OCI-LY7 (cell line): ENCODE data around the gene FLNB. TPM values are rescaled to one million over a fixed set of nuclear protein-coding genes. Genes with fewer than 3 reads are reported as not detected.

Experiments used
- BruUV-seq: library from RNA; stranded (reverse); fragments of 400-500 nt; replicated peaks from 2 replicates; lab custom pipeline; 2021; lab: Mats Ljungman, UMichigan
- CTCF ChIA-PET: fragments of 300-600 bp; sonication (Branson Sonifier 250); formaldehyde crosslinking; loops from one replicate; lab custom pipeline; 2022; ENCODE audit warnings: antibody characterized with exemption; ENCODE audit not compliant: unreplicated experiment; lab: Charles Lee
- POLR2A ChIA-PET: fragments of 300-600 bp; sonication (Branson Sonifier 250); formaldehyde crosslinking; loops from one replicate; lab custom pipeline; 2022; ENCODE audit warnings: antibody characterized with exemption; lab: Charles Lee
- DNase-seq: peaks from one replicate; pipeline ENCODE4 v3.0.0-alpha.2; 2015; ENCODE audit warnings: low spot score
- H2AFZ ChIP-seq: fragments of 200-600 bp; sonication (generic), shearing (Covaris generic); 2 replicates; pipeline ENCODE4 v1.6.1; 2014; ENCODE audit warnings: mild to moderate bottlenecking, antibody characterized with exemption, low read length, moderate library complexity
- H3K27ac ChIP-seq: fragments of 200-600 bp; sonication (generic); 2 replicates; pipeline ENCODE4 v1.5.1; 2014; ENCODE audit warnings: mixed run types, low read depth, mild to moderate bottlenecking, moderate library complexity, low read length, inconsistent platforms; ENCODE audit not compliant: poor library complexity, severe bottlenecking
- H3K36me3 ChIP-seq: fragments of 200-600 bp; sonication (generic); 2 replicates; pipeline ENCODE4 v1.6.1; 2014; ENCODE audit warnings: mild to moderate bottlenecking, antibody characterized with exemption, low read length, moderate library complexity, mixed read lengths; ENCODE audit not compliant: insufficient read depth
- H3K4me1 ChIP-seq: fragments of 200-600 bp; sonication (generic); 2 replicates; pipeline ENCODE4 v1.5.1; 2014; ENCODE audit warnings: mild to moderate bottlenecking, low read length; ENCODE audit not compliant: insufficient read depth, poor library complexity, severe bottlenecking
- H3K4me2 ChIP-seq: fragments of 200-600 bp; sonication (generic); 2 replicates; pipeline ENCODE4 v1.6.1; 2014; ENCODE audit warnings: mild to moderate bottlenecking, low read length
- H3K4me3 ChIP-seq: fragments of 200-600 bp; sonication (generic); 2 replicates; pipeline ENCODE4 v1.5.1; 2014; ENCODE audit warnings: mild to moderate bottlenecking, low read depth, low read length; ENCODE audit not compliant: poor library complexity, severe bottlenecking
- H3K79me2 ChIP-seq: fragments of 200-600 bp; sonication (generic); 2 replicates; pipeline ENCODE4 v1.6.1; 2016; ENCODE audit warnings: low read depth, mild to moderate bottlenecking, low read length, moderate library complexity, mixed read lengths; ENCODE audit not compliant: insufficient read depth
- H3K9me2 ChIP-seq: fragments of 200-600 bp; sonication (generic); 2 replicates; pipeline ENCODE4 v1.6.1; 2016; ENCODE audit warnings: mild to moderate bottlenecking, low read length, mixed read lengths; ENCODE audit not compliant: insufficient read depth
- H3K9me3 ChIP-seq: fragments of 200-600 bp; sonication (generic); 2 replicates; pipeline ENCODE4 v1.6.1; 2014; ENCODE audit warnings: mild to moderate bottlenecking, mixed run types, low read length, mixed read lengths
- H4K20me1 ChIP-seq: fragments of 200-600 bp; sonication (generic); 2 replicates; pipeline ENCODE4 v1.6.1; 2014; ENCODE audit warnings: mild to moderate bottlenecking, antibody characterized with exemption, low read length, moderate library complexity, mixed read lengths; ENCODE audit not compliant: insufficient read depth
- EZH2phosphoT487 ChIP-seq: fragments of 200-600 bp; sonication (generic); IDR thresholded peaks from 2 replicates; pipeline ENCODE4 v1.6.1; 2018; ENCODE audit warnings: low read depth, borderline replicate concordance, mild to moderate bottlenecking, mixed run types, antibody characterized with exemption, low read length, moderate library complexity, mixed read lengths
- intact Hi-C: fragments of 100-400 bp; cut with micrococcal nuclease; formaldehyde crosslinking; loops from one replicate; pipeline ENCODE4 v1.10.0; 2022; ENCODE audit not compliant: unreplicated experiment
- total RNA-seq, 2 experiments: library from RNA; depleted of rRNA in 1 of 2; stranded (reverse); fragments of >200 nt in 1 of 2; shearing (Covaris generic) in 1 of 2; gene quantifications; 2 replicates each; pipeline ENCODE4 v1.2.3, GENCODE V29; 2014 to 2022
- TF ChIP-seq, protein P1 (sequence below): fragments of 200-600 bp; sonication (generic); conservative IDR thresholded peaks from 2 replicates; pipeline ENCODE4 v1.5.1; 2014; ENCODE audit warnings: mild to moderate bottlenecking, antibody characterized with exemption, low read length, moderate library complexity, mixed read lengths

FLNB gene
- total RNA-seq, 2 experiments from 2014 or later: 29.9 to 39.1 TPM

GRCh38 chr3:58161435-58162398, 153.5 kb downstream of the FLNB start:
- BruUV-seq: no TSS peak
- peaks cover 8% of the 10 kb centered on the region; the same call in 1 of the 2 replicates for H3K36me3 ChIP-seq
- H3K9me3 ChIP-seq: no peaks in the 10 kb centered on the region
- intact Hi-C loops: no loop called here
- no peak overlapping the region for H2AFZ ChIP-seq
- no peak overlapping the region for H3K4me3 ChIP-seq
- ChIA-PET POLR2A (interaction anchor here (0.5 kb wide), 1 partner anchor 26 kb away, joined by 3 read pairs; no protein-coding TSS in a partner anchor), CTCF (no interaction called here)
- TF ChIP-seq EZH2phosphoT487: no peak
- TF ChIP-seq, protein P1, sequence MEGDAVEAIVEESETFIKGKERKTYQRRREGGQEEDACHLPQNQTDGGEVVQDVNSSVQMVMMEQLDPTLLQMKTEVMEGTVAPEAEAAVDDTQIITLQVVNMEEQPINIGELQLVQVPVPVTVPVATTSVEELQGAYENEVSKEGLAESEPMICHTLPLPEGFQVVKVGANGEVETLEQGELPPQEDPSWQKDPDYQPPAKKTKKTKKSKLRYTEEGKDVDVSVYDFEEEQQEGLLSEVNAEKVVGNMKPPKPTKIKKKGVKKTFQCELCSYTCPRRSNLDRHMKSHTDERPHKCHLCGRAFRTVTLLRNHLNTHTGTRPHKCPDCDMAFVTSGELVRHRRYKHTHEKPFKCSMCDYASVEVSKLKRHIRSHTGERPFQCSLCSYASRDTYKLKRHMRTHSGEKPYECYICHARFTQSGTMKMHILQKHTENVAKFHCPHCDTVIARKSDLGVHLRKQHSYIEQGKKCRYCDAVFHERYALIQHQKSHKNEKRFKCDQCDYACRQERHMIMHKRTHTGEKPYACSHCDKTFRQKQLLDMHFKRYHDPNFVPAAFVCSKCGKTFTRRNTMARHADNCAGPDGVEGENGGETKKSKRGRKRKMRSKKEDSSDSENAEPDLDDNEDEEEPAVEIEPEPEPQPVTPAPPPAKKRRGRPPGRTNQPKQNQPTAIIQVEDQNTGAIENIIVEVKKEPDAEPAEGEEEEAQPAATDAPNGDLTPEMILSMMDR: no peak
- no peak overlapping the region for H3K27ac ChIP-seq
- H3K4me2 ChIP-seq: no peak overlapping the region
- no peaks in the 10 kb centered on the region for H3K4me1 ChIP-seq
- DNase-seq: no peak
- H3K9me2 ChIP-seq: no peaks in the 10 kb centered on the region
- H3K79me2 ChIP-seq: no peaks in the 10 kb centered on the region
- H4K20me1 ChIP-seq: no peaks in the 10 kb centered on the region

DNA sequence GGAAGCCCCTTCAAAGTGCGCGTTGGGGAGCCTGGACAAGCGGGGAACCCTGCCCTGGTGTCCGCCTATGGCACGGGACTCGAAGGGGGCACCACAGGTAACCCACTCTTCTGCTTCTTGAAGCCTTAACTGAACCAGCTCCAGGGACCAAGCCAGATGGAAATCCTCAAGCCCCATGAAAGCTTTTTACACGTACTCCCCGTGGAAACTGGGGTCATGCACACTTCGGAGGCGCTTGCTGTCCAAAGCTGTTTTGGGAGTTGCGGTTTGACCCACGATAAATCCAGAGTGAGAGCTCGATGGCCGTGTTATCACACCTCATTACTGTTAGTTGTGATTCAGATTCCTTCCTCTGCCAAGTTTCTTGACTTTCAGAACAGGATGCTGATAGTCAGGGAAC, 155.0 kb downstream of the FLNB start:
- no peak for DNase-seq

More for the DNA sequence above, 155.0 kb downstream of the FLNB start:
- no peaks in the 10 kb centered on the region for H4K20me1 ChIP-seq
- peaks cover 8% of the 10 kb centered on the region; the same call in 1 of the 2 replicates for H3K36me3 ChIP-seq
- H3K4me1 ChIP-seq: no peaks in the 10 kb centered on the region
- H3K4me3 ChIP-seq: no peak overlapping the region
- intact Hi-C loops: no loop called here
- TF ChIP-seq, protein P1: no peak
- TF ChIP-seq EZH2phosphoT487: no peak
- BruUV-seq: no TSS peak
- no peak overlapping the region for H2AFZ ChIP-seq
- H3K27ac ChIP-seq: no peak overlapping the region
- no peaks in the 10 kb centered on the region for H3K79me2 ChIP-seq
- H3K9me2 ChIP-seq: no peaks in the 10 kb centered on the region
- POLR2A ChIA-PET: interaction anchor here (0.5 kb wide), 1 partner anchor 974 kb away, joined by 4 read pairs; no protein-coding TSS in a partner anchor
- H3K9me3 ChIP-seq: no peaks in the 10 kb centered on the region
- no peak overlapping the region for H3K4me2 ChIP-seq
- CTCF ChIA-PET: no interaction called here
